ENCODE measurements around the gene PPDPF.

The PPDPF gene

GRCh38 chr20:63520504-63520933 lies at the start of gene PPDPF:
Gene PPDPF (plus strand): TSS chr20:63520765. CDS start chr20:63521309, 544 bp downstream.
- H3K4me1 ChIP-seq (ENCODE audit: control insufficient read depth, insufficient read depth, low read length): peaks cover 17% of the 10 kb centered on the region
- no peaks in the 10 kb centered on the region for H3K27me3 ChIP-seq (replicated peaks; ENCODE audit: control insufficient read depth, insufficient read depth, low read length)
- H3K9me3 ChIP-seq (ENCODE audit: control insufficient read depth, low read length): peaks cover 3% of the 10 kb centered on the region
- H3K36me3 ChIP-seq (ENCODE audit: control insufficient read depth, insufficient read depth, low read length, severe bottlenecking): peaks cover 10% of the 10 kb centered on the region
- peak; percentile 94 for DNase-seq (ENCODE audit: low read depth)
- peak within 1 kb of the TSS; percentile 91 for H3K4me3 ChIP-seq (ENCODE audit: low read length)
- H3K9ac ChIP-seq (ENCODE audit: low read length): peak within 1 kb of the TSS; percentile 89

GRCh38 chr20:63471002-63471716 lies 49.4 kb upstream of the PPDPF start:
- DNase-seq (ENCODE audit: low read depth): no peak
- Histone ChIP-seq H3K36me3 (ENCODE audit: control insufficient read depth, insufficient read depth, low read length, severe bottlenecking) (no peaks in the 10 kb centered on the region), H3K4me3 (ENCODE audit: low read length) (no peak overlapping the region), H3K27me3 (replicated peaks; ENCODE audit: control insufficient read depth, insufficient read depth, low read length) (peaks cover 65% of the 10 kb centered on the region), H3K9ac (ENCODE audit: low read length) (no peak overlapping the region), H3K4me1 (ENCODE audit: control insufficient read depth, insufficient read depth, low read length) (no peaks in the 10 kb centered on the region), H3K9me3 (ENCODE audit: control insufficient read depth, low read length) (no peaks in the 10 kb centered on the region)

GRCh38 chr20:63471717-63471980 lies 48.9 kb upstream of the PPDPF start:
- peaks cover 65% of the 10 kb centered on the region for H3K27me3 ChIP-seq (replicated peaks; ENCODE audit: control insufficient read depth, insufficient read depth, low read length)
- no peaks in the 10 kb centered on the region for H3K4me1 ChIP-seq (ENCODE audit: control insufficient read depth, insufficient read depth, low read length)
- H3K9me3 ChIP-seq (ENCODE audit: control insufficient read depth, low read length): no peaks in the 10 kb centered on the region
- no peaks in the 10 kb centered on the region for H3K36me3 ChIP-seq (ENCODE audit: control insufficient read depth, insufficient read depth, low read length, severe bottlenecking)
- no peak overlapping the region for H3K4me3 ChIP-seq (ENCODE audit: low read length)
- DNase-seq (ENCODE audit: low read depth): no peak
- no peak overlapping the region for H3K9ac ChIP-seq (ENCODE audit: low read length)

GRCh38 chr20:63471981-63472831 lies 48.4 kb upstream of the PPDPF start, which contains the start of gene KCNQ2:
Gene KCNQ2 (minus strand): TSS chr20:63472655. CDS start chr20:63472463, 192 bp downstream.
- Histone ChIP-seq H3K36me3 (ENCODE audit: control insufficient read depth, insufficient read depth, low read length, severe bottlenecking) (no peaks in the 10 kb centered on the region), H3K4me3 (ENCODE audit: low read length) (no peak within 1 kb of the TSS), H3K27me3 (replicated peaks; ENCODE audit: control insufficient read depth, insufficient read depth, low read length) (peaks cover 70% of the 10 kb centered on the region), H3K4me1 (ENCODE audit: control insufficient read depth, insufficient read depth, low read length) (no peaks in the 10 kb centered on the region), H3K9me3 (ENCODE audit: control insufficient read depth, low read length) (no peaks in the 10 kb centered on the region), H3K9ac (ENCODE audit: low read length) (no peak within 1 kb of the TSS)
- DNase-seq (ENCODE audit: low read depth): no peak

GRCh38 chr20:63472862-63473390 lies 47.6 kb upstream of the PPDPF start:
- Histone ChIP-seq H3K4me3 (ENCODE audit: low read length) (no peak overlapping the region), H3K36me3 (ENCODE audit: control insufficient read depth, insufficient read depth, low read length, severe bottlenecking) (no peaks in the 10 kb centered on the region), H3K27me3 (replicated peaks; ENCODE audit: control insufficient read depth, insufficient read depth, low read length) (peaks cover 70% of the 10 kb centered on the region), H3K9me3 (ENCODE audit: control insufficient read depth, low read length) (no peaks in the 10 kb centered on the region), H3K9ac (ENCODE audit: low read length) (no peak overlapping the region), H3K4me1 (ENCODE audit: control insufficient read depth, insufficient read depth, low read length) (no peaks in the 10 kb centered on the region)
- no peak for DNase-seq (ENCODE audit: low read depth)

GRCh38 chr20:63473555-63474449 lies 46.8 kb upstream of the PPDPF start:
- Histone ChIP-seq H3K27me3 (replicated peaks; ENCODE audit: control insufficient read depth, insufficient read depth, low read length) (peaks cover 72% of the 10 kb centered on the region), H3K36me3 (ENCODE audit: control insufficient read depth, insufficient read depth, low read length, severe bottlenecking) (no peaks in the 10 kb centered on the region), H3K9me3 (ENCODE audit: control insufficient read depth, low read length) (no peaks in the 10 kb centered on the region), H3K4me1 (ENCODE audit: control insufficient read depth, insufficient read depth, low read length) (no peaks in the 10 kb centered on the region), H3K9ac (ENCODE audit: low read length) (no peak overlapping the region), H3K4me3 (ENCODE audit: low read length) (no peak overlapping the region)
- DNase-seq (ENCODE audit: low read depth): no peak

GRCh38 chr20:63475209-63475608 lies 45.4 kb upstream of the PPDPF start:
- DNase-seq (ENCODE audit: low read depth): peak; percentile 51
- no peak overlapping the region for H3K4me3 ChIP-seq (ENCODE audit: low read length)
- H3K9me3 ChIP-seq (ENCODE audit: control insufficient read depth, low read length): no peaks in the 10 kb centered on the region
- no peaks in the 10 kb centered on the region for H3K36me3 ChIP-seq (ENCODE audit: control insufficient read depth, insufficient read depth, low read length, severe bottlenecking)
- no peak overlapping the region for H3K9ac ChIP-seq (ENCODE audit: low read length)
- H3K4me1 ChIP-seq (ENCODE audit: control insufficient read depth, insufficient read depth, low read length): no peaks in the 10 kb centered on the region
- H3K27me3 ChIP-seq (replicated peaks; ENCODE audit: control insufficient read depth, insufficient read depth, low read length): peaks cover 63% of the 10 kb centered on the region

GRCh38 chr20:63477061-63477616 lies 43.4 kb upstream of the PPDPF start:
- no peak for DNase-seq (ENCODE audit: low read depth)
- H3K9ac ChIP-seq (ENCODE audit: low read length): no peak overlapping the region
- peaks cover 65% of the 10 kb centered on the region for H3K27me3 ChIP-seq (replicated peaks; ENCODE audit: control insufficient read depth, insufficient read depth, low read length)
- no peaks in the 10 kb centered on the region for H3K36me3 ChIP-seq (ENCODE audit: control insufficient read depth, insufficient read depth, low read length, severe bottlenecking)
- no peaks in the 10 kb centered on the region for H3K4me1 ChIP-seq (ENCODE audit: control insufficient read depth, insufficient read depth, low read length)
- H3K9me3 ChIP-seq (ENCODE audit: control insufficient read depth, low read length): no peaks in the 10 kb centered on the region
- H3K4me3 ChIP-seq (ENCODE audit: low read length): no peak overlapping the region

- Histone ChIP-seq H3K27me3 (replicated peaks; ENCODE audit: control insufficient read depth, insufficient read depth, low read length) (peaks cover 71% of the 10 kb centered on the region), H3K9ac (ENCODE audit: low read length) (no peak overlapping the region)
- DNase-seq (ENCODE audit: low read depth): no peak
Measured at GRCh38 chr20:63477944-63478343, 42.6 kb upstream of the PPDPF start.

GRCh38 chr20:63478346-63479302 lies 41.9 kb upstream of the PPDPF start:
- H3K4me3 ChIP-seq (ENCODE audit: low read length): no peak overlapping the region
- H3K9ac ChIP-seq (ENCODE audit: low read length): no peak overlapping the region
- H3K36me3 ChIP-seq (ENCODE audit: control insufficient read depth, insufficient read depth, low read length, severe bottlenecking): no peaks in the 10 kb centered on the region
- H3K9me3 ChIP-seq (ENCODE audit: control insufficient read depth, low read length): no peaks in the 10 kb centered on the region
- peaks cover 64% of the 10 kb centered on the region for H3K27me3 ChIP-seq (replicated peaks; ENCODE audit: control insufficient read depth, insufficient read depth, low read length)
- no peak for DNase-seq (ENCODE audit: low read depth)
- no peaks in the 10 kb centered on the region for H3K4me1 ChIP-seq (ENCODE audit: control insufficient read depth, insufficient read depth, low read length)

More at GRCh38 chr20:63477944-63478343, 42.6 kb upstream of the PPDPF start:
- H3K4me1 ChIP-seq (ENCODE audit: control insufficient read depth, insufficient read depth, low read length): no peaks in the 10 kb centered on the region
- H3K9me3 ChIP-seq (ENCODE audit: control insufficient read depth, low read length): no peaks in the 10 kb centered on the region
- no peak overlapping the region for H3K4me3 ChIP-seq (ENCODE audit: low read length)
- no peaks in the 10 kb centered on the region for H3K36me3 ChIP-seq (ENCODE audit: control insufficient read depth, insufficient read depth, low read length, severe bottlenecking)
